HL-60/S4 (cell line): ENCODE data around the gene SLC34A1.
"Not testable (repeated sequence)": the region's sequence is repeated elsewhere in the genome, so short reads cannot be mapped to it uniquely, and the experiment has no call there.

Experiments used
- in situ Hi-C: fragments of 300-500 bp; cut with MboI; formaldehyde crosslinking; loops from 2 replicates; pipeline ENCODE4 v1.14.3; 2022; ENCODE audit warnings: low sequenced_read_pairs

SLC34A1 gene

DNA sequence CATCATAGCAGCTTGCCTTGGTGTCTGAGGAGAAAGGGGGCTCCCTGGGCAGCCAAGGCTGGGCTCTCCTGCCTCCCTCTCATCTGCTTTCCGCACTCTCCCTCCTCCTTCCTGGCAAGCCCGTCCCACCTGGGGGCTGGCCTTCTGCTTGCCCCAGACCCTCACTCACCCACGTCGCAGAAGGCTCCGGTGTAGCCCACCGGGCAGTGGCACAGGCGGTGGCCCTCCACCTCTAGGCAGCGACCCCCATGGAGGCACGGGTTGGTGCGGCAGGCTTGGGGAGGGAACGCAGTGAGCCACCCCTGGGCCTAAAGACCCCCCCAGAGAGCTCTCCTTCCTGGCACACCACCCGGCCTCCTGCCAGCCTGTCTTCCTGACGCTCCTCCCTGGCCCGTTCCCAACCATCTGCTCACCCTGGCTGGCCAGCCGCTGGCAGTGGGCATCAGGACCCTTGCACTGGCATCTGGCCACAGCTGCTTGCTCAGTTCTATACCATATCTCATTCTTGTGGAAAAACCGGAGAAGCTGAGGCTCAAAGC, 20.5 kb downstream of the SLC34A1 start:
- in situ Hi-C loops: no loop called here

GRCh38 chr5:177405312-177405711, 21.1 kb downstream of the SLC34A1 start:
- in situ Hi-C loops: no loop called here

DNA sequence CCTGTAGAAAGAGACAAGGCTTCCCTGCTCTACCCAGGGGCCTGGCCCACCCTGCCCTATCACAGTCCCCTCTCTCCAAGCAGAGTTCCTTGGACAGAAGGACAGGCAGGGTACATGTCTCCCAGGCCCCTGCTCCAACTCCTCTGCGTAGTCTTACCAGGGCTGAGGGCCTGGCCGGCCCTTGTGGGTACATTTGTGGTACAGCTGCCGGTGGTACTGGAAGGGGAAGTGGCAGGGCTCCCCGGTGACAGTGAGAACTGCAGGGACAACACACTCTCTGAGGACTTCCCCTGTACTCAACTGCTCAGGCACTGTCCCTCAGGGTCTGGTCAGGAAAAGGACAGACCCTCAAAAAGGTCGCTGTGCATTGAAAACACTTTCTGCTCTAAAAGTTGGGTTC, 21.6 kb downstream of the SLC34A1 start:
- in situ Hi-C loops: no loop called here

GRCh38 chr5:177409043-177409801, 25.0 kb downstream of the SLC34A1 start, which contains the start of gene F12:
Gene F12 (minus strand): TSS chr5:177409564. CDS start chr5:177409527, 37 bp downstream.
- in situ Hi-C loops: no loop called here

DNA sequence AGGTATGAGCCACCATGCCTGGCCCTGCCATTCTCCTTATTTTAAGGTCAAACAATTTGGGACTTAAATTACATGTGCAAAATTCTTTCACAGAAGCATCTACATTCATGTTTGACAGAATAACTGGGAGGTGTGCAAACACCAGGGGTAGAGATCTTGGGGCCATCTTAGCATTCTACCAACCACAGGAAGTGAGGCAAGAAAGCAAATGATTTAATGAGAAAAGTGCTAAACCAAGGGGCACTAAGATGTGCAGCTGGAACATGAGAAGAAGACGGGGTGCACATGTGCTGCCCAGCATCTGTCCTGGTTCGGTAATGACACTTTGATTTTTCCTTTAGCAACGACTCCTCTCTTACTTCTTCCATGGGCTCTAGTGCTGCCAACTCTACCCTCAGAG, 26.3 kb downstream of the SLC34A1 start:
- in situ Hi-C loops: no loop called here

DNA sequence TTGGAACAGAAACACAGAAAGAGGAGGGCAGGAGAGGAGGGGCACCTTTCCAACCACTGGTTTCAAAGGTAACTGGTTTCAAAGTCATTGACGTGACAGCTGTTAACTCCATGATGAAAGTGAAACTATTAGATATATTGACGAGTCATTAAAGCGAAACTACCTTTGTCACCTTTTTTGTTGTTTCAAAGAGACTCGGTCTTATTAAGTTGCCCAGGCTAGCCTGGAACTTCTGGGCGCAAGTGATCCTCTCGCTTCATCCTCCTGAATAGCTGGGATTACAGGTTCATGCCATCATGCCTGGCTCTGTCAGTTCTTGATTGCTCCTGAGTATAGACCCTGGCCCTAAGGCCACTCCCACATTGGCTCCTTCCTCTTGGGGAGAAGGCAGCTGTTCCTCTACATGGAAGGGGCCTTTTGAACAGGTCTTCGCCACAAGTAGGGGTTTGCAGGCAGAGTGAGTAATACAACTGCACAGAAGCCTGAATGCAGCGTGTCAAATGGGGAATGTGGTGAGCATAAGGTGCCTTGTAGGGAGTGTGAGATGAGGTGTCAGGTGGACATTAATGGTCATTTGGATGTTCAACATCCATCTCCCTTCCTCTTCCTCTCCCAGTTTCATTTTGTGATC, 28.5 kb downstream of the SLC34A1 start:
- in situ Hi-C loops: no loop called here

GRCh38 chr5:177414481-177414880, 30.2 kb downstream of the SLC34A1 start:
- in situ Hi-C loops: no loop called here

DNA sequence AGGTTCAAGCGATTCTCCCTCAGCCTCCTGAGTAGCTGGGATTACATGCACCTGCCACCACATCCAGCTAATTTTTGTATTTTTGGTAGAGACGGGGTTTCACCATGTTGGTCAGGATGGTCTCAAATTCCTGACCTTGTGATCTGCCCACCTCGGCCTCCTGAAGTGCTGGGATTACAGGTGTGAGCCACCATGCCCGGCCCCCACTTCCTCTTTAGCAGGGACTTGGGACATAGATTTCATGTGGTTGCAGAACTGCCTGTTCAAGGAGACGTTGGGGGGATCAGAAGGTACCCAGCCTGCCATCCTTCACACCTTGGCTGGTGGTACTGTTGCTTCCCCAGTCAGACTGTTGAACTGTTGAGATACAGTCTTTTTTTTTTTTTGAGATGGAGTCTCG, 32.8 kb downstream of the SLC34A1 start:
- in situ Hi-C loops: not testable (repeated sequence)

DNA sequence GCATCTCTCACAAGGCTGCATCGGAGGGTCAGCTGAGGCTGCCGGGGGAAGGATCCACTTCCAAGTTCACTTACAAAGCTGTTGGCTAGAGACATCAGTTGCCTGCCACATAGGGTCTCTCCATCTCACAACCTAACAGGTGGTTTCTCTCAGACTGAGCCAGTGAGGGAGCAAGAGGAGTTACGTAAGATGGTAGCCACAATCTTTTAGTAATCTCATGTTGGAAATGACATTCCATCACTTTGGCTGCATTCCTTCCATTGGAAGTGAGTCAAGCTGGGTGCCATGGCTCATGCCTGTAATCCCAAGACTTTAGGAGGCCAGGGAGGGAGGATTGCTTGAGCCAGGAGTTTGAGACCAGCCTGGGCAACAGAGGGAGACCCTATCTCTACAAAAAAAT, 34.8 kb downstream of the SLC34A1 start:
- in situ Hi-C loops: no loop called here

DNA sequence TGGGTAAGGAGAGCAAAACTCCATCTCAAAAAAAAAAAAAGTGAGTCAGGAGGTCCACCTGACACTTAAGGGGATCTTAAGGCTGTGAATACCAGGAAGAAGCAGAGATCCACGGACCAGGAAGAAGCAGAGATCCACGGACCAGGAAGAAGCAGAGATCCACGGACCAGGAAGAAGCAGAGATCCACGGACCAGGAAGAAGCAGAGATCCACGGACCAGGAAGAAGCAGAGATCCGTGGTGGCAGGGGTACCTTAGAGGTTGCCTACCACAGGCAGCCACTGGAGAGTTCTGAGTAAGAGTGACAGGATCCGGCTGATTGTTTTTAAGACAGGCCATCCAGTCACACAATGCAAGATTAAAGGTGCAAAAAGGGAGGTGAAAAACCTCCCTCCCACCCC, 36.2 kb downstream of the SLC34A1 start:
- in situ Hi-C loops: not testable (repeated sequence)

DNA sequence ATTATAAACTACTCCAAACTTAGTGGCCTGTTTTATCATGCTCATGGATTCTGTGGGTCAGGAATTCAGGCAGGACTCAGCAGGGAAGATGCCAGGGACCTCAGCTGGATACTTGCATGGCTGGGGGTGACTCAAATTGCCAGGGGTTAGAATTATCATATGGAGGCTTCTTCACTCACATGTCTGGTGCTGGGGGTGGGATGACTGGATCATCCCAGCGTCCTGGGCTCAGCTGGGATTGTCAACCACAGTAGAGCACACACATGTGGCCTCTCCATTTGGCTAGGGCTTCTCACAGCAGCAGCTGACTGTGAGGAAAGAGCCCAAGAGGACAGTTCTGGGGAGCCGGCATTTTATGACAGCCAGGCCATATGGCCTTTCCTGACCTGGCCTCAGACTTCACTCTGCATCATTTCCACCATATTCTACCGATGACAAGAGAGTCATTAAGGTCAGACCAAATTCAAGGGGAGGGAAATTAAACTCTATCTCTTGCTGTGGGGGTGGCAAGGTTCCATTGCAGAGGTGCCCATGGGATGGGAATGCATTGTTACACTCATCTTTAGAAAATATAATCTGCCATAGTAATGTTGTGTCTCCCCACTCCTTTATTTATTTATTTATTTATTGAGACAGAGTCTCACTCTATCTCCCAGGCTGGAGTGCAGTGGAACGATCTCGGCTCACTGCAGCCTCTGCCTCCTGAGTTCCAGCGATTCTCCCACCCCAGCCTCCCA, 37.0 kb downstream of the SLC34A1 start:
- in situ Hi-C loops: no loop called here

- in situ Hi-C loops: no loop called here
Observed at GRCh38 chr5:177423671-177424070, 39.4 kb downstream of the SLC34A1 start.

DNA sequence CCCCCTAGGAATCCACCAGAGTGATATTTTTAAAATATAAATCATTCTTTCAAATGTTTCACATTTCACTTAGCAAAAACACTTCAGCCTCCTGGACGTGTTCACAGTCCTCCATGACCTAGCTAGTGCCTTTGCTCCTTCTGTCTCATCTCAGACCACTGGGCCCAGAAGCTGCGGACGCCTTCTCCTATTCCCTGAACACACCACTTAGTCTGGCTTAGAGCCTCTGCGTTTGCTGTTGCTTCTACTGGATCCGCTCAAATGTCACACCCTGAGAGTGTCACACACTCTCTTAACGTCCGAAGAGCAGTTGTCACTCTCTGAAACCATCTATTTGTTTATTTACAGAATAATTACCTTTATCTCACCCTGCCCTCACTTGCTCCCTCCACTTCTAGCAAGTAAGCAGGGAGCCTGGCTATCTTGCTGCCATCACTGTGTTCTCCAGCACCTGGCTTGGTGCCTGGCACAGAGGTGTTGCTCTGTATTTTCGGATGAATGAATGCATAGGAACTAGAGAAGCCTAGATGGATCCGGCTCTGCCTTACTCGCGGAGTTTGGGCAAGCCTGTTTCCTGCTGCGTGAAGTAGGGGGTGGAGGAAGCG, 41.1 kb downstream of the SLC34A1 start:
- in situ Hi-C loops: no loop called here

GRCh38 chr5:177425801-177426565, 41.7 kb downstream of the SLC34A1 start:
- in situ Hi-C loops: no loop called here

DNA sequence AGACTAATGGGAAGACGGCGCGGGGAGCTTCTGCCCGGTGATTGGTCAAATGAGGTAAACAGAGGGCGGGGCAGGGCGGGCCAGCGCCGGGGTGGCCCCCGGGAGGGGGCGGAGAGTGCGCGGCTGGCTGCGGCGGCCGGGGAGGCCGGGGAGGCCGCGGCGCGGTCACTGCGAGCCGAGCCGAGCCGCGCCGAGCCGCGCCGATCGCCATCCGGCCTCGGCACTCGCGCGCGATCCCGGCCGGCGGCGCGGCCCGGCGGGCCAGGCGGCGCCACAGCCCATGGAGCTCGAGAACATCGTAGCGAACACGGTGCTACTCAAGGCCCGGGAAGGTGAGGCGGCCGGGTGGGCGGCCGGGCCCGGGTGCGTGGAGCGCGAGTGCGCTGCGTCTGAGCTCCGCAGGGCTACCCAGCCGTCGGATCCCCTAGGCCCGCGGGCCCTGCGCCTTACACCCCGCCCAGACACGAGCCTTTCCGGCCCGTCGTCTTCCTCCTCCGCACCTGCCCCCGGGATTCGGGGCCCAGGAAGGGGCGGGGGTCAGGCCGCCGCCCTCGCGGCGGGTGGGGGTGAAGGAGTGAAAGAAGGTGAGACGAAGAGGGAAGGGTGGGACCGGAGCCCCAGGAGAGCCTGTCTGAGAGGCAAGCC, 42.5 kb downstream of the SLC34A1 start, which contains the start of gene GRK6:
TSS of gene GRK6 (plus strand) at position 111 of the 645 bp plus-strand sequence. CDS start at position 281, 170 bp downstream.
- in situ Hi-C loops: no loop called here

GRCh38 chr5:177427211-177427822, 43.1 kb downstream of the SLC34A1 start:
- in situ Hi-C loops: no loop called here

- in situ Hi-C loops: no loop called here
Observed at GRCh38 chr5:177427919-177428573, 43.8 kb downstream of the SLC34A1 start.

DNA sequence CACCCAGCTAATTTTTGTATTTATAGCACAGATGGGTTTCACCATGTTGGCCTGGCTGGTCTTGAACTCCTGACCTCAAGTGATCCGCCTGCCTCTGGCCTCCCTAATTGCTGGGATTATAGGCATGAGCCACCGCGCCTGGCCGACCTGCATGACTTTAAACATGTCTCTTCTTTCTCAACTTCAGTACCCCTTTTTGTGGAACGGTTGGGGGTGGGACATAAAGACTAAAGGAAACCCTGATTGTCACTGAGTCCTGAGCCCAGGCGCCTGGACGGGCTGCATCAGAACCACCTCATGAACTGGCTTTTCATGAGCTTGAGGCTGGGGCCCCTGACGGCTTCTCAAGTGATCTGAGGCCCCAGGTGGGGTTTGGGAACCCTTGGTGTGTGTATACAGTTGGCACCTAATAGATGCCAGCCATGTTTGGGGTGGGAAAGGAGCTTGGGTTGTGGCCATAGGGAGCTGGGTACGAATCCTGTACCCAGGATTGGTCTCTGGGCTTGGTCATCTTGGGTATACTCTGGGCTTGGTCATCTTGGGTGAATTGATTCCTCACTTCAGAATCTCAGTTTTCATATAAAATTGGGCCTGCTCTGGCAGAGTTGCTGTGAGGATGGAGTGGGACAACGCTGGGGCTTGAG, 44.5 kb downstream of the SLC34A1 start:
- in situ Hi-C loops: no loop called here
